Measurements from ENCODE around the gene MGST3.
"Not testable (repeated sequence)": the region's sequence is repeated elsewhere in the genome, so short reads cannot be mapped to it uniquely, and the experiment has no call there.

MGST3 gene

DNA sequence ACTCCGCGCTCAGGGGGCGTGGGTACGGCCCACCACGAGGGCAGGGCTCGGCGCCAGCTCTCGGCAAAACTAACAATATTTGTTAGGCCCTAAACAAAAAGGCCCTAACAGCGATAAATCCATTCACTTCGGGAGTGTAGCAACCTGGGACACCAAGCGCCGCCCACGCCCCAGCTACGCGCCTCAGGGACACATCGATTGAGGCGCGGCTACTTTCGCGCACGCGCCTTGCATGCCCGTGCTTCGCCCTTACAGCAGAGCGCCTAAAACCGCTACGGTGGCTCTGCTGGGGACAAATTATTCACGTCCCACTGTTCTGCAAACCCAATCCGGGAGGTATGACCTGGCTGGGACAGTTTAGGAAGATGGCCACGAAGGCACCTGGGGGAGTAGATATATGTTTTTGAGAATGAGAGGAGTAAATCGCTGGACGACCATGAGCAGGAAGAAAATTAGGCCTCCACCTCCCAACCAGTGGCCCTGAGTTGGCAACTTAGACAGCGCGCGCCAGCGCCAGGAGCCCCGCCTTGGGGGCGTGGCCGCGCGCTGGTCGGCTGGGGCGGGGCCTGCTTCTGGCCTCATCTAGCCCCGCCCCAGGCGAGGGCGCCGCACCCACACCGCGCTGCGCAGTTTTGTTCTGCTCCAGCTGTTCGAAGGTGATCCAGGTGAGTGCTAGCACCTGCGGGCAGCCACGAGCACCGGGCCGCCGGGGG is at the start of gene MGST3:
Gene MGST3, plus strand, starts transcription at position 606 of the 713 bp plus-strand sequence. CDS start 18,614 bp downstream, outside the sequence.
- peak; percentile 65 for TF ChIP-seq POLR2A (IDR thresholded peaks at IDR 0.05; ENCODE audit: low read depth, low read length)
- FAIRE-seq (peak; percentile 61), DNase-seq (ENCODE audit: insufficient read length, low spot score) (peak; percentile 88)

DNA sequence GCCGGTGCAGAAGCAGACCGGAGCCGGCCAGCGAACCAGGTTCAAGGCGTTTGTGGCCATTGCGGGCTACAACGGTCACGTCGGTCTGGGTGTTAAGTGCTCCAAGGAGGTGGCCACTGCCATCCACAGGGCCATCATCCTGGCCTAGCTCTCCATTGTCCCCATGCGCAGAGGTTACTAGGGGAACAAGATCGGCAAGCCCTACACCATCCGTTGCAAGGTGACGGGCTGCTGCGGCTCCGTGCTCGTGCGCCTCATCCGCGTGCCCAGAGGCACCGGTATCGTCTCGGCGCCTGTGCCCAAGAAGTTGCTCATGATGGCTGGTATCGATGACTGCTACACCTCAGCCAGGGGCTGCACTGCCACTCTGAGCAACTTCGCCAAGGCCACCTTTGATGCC is 49.1 kb upstream of the MGST3 start:
- TF ChIP-seq POLR2A (IDR thresholded peaks at IDR 0.05; ENCODE audit: low read depth, low read length), result no peak
- FAIRE-seq, result no peak
- no peak for DNase-seq (ENCODE audit: insufficient read length, low spot score)

GRCh38 chr1:165586398-165586797 is 44.6 kb upstream of the MGST3 start:
- no peak for TF ChIP-seq POLR2A (IDR thresholded peaks at IDR 0.05; ENCODE audit: low read depth, low read length)
- DNase-seq (ENCODE audit: insufficient read length, low spot score) (no peak), FAIRE-seq (no peak)

GRCh38 chr1:165591391-165591790 is 39.6 kb upstream of the MGST3 start:
- DNase-seq (ENCODE audit: insufficient read length, low spot score); FAIRE-seq: not testable (repeated sequence)

- TF ChIP-seq POLR2A (IDR thresholded peaks at IDR 0.05; ENCODE audit: low read depth, low read length), result no peak
- peak; percentile 44 for DNase-seq (ENCODE audit: insufficient read length, low spot score)
- FAIRE-seq, result peak; percentile 15
Observed at GRCh38 chr1:165592945-165593823, 37.9 kb upstream of the MGST3 start.

GRCh38 chr1:165595246-165595938 is 35.6 kb upstream of the MGST3 start:
- TF ChIP-seq POLR2A (IDR thresholded peaks at IDR 0.05; ENCODE audit: low read depth, low read length), result no peak
- DNase-seq (ENCODE audit: insufficient read length, low spot score) (no peak), FAIRE-seq (no peak)

GRCh38 chr1:165597883-165598675 is 33.0 kb upstream of the MGST3 start:
- FAIRE-seq (peak; percentile 94), DNase-seq (ENCODE audit: insufficient read length, low spot score) (peak; percentile 89)
- 0 out of 2 replicates have a peak, but pooled peaks have one; percentile 14 for TF ChIP-seq POLR2A (IDR thresholded peaks at IDR 0.05; ENCODE audit: low read depth, low read length)

- DNase-seq (ENCODE audit: insufficient read length, low spot score) (no peak), FAIRE-seq (no peak)
- TF ChIP-seq POLR2A (IDR thresholded peaks at IDR 0.05; ENCODE audit: low read depth, low read length), result no peak
Observed at GRCh38 chr1:165598676-165599059, 32.4 kb upstream of the MGST3 start.

GRCh38 chr1:165600793-165601192 is 30.2 kb upstream of the MGST3 start:
- TF ChIP-seq POLR2A (IDR thresholded peaks at IDR 0.05; ENCODE audit: low read depth, low read length), result no peak
- FAIRE-seq (no peak), DNase-seq (ENCODE audit: insufficient read length, low spot score) (no peak)

GRCh38 chr1:165603810-165604209 is 27.2 kb upstream of the MGST3 start:
- TF ChIP-seq POLR2A (IDR thresholded peaks at IDR 0.05; ENCODE audit: low read depth, low read length), result no peak
- no peak for FAIRE-seq
- no peak for DNase-seq (ENCODE audit: insufficient read length, low spot score)

GRCh38 chr1:165605246-165605645 is 25.8 kb upstream of the MGST3 start:
- DNase-seq (ENCODE audit: insufficient read length, low spot score) (no peak), FAIRE-seq (no peak)
- TF ChIP-seq POLR2A (IDR thresholded peaks at IDR 0.05; ENCODE audit: low read depth, low read length), result no peak

DNA sequence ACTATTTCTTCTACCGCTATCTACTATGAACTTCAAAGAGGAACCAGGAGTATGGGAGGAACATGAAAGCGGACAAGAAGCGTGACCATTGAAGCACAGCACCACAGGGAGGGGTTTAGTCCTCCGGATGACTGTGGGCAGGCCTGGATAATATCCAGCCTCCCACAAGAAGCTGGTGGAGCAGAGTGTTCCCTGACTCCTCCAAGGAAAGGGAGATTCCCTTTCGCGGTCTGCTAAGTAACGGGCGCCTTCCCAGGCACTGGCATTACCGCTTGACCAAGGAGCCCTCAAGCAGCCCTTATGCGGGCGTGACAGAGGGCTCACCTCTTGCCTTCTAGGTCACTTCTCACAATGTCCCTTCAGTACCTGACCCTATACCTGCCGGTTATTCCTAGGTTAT is 24.4 kb upstream of the MGST3 start:
- DNase-seq (ENCODE audit: insufficient read length, low spot score); FAIRE-seq: not testable (repeated sequence)

DNA sequence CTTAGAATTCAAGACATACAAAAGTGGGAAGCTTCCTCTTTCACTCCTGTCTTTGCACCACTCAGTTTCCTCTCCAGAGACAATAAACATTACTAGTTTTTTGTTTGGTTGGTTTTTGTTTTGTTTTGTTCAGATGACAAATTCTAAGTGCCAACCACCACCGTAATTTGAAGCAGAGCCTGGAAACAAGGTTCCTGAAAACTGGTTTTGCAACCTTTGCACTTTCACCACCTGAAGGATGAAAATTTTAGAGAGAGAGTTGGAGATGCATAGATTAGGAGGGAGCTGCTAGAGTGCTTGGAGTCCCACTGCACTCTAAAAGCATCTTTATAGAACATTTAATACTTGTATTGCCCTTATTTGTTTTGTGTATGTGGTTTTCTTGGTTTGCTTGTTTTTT is 20.2 kb upstream of the MGST3 start:
- FAIRE-seq (no peak), DNase-seq (ENCODE audit: insufficient read length, low spot score) (no peak)
- no peak for TF ChIP-seq POLR2A (IDR thresholded peaks at IDR 0.05; ENCODE audit: low read depth, low read length)
